Measurements from ENCODE around the gene MAP4K1. TPM values are rescaled to one million over a fixed set of nuclear protein-coding genes. Genes with fewer than 3 reads are reported as not detected.
"Not testable (repeated sequence)": the region's sequence is repeated elsewhere in the genome, so short reads cannot be mapped to it uniquely, and the experiment has no call there.

The MAP4K1 gene
- total RNA-seq, 2 experiments from 2014 or later: 282 to 313 TPM

DNA sequence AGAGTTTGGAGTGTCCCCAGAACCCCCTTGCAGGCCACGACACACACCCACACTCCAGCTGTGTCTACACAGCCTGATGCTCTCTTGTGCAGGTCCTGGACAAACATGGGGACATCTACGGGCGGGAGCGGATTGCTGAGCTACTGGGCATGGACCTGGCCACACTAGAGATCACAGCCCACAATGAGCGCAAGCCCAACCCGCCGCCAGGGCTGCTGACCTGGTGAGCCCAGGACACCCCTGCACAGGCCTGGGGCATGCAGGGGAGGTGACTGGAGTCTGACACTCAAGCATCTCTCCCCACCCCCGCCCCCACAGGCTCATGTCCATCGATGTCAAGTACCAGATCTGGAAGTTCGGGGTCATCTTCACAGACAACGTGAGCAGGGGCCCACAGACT is 39.9 kb downstream of the MAP4K1 start:
- ChIA-PET CTCF (interaction anchor here (0.6 to 1.1 kb wide), 2 partner anchors 10 to 44 kb away, joined by 3 read pairs; no protein-coding TSS in a partner anchor), POLR2A (no interaction called here)
- Mint-ChIP-seq H3K4me1 (peaks cover 13% of the 10 kb centered on the region), H3K27me3 (no peaks in the 10 kb centered on the region), H3K9me3 (no peaks in the 10 kb centered on the region), H3K36me3 (ENCODE audit: low read depth) (no peaks in the 10 kb centered on the region), H3K4me3 (no peak overlapping the region), H3K27ac (no peak overlapping the region)
- DNase-seq: no peak

- ChIA-PET CTCF (interaction anchor here (0.7 to 1.3 kb wide), 3 partner anchors 18 to 766 kb away, joined by 3 read pairs; no protein-coding TSS in a partner anchor), POLR2A (no interaction called here)
- Mint-ChIP-seq H3K4me3 (no peak overlapping the region), H3K36me3 (ENCODE audit: low read depth) (no peaks in the 10 kb centered on the region), H3K4me1 (no peaks in the 10 kb centered on the region), H3K27me3 (peaks cover 7% of the 10 kb centered on the region), H3K27ac (no peak overlapping the region), H3K9me3 (no peaks in the 10 kb centered on the region)
- DNase-seq: no peak
Observed at GRCh38 chr19:38571682-38572081, 46.1 kb downstream of the MAP4K1 start.

DNA sequence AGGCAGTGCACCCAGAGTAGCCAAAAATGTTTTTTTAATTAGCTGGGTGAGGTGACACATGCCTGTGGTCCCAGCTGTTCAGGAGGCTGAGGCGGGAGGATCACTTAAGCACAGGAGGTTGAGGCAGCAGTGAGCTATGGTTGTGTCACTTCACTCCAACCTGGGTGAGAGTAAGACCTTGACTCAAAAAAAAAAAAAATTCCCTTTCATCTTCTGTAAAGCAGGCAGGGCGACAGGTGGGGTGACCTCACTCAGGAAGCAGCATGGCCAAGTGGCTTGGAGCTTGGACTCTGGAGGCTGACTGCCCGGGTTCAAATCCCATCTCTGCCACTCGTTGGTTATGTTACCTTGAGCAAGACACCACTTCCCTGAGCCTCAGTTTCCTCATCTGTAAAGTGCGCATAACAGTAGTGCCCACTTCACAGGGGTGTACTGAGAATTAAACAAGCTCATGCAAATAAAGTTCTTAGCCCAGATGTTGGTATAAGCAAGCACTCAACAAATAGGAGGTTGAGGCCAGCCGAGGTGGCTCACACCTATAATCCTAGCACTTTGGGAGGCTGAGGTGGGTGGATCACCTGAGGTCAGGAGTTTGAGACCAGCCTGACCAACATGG is 48.3 kb downstream of the MAP4K1 start:
- CTCF ChIA-PET: interaction anchor here (0.6 to 1.3 kb wide), 6 partner anchors 9 to 861 kb away, joined by 3 to 7 read pairs (median 3); no protein-coding TSS in a partner anchor
- Mint-ChIP-seq H3K9me3 (no peaks in the 10 kb centered on the region), H3K27ac (no peak overlapping the region), H3K4me3 (no peak overlapping the region), H3K36me3 (ENCODE audit: low read depth) (no peaks in the 10 kb centered on the region), H3K27me3 (peaks cover 22% of the 10 kb centered on the region), H3K4me1 (peaks cover 7% of the 10 kb centered on the region)
- DNase-seq: no peak
- POLR2A ChIA-PET: no interaction called here

- H3K27ac Mint-ChIP-seq: peak overlapping the region; percentile 60
- H3K36me3 Mint-ChIP-seq (ENCODE audit: low read depth): no peaks in the 10 kb centered on the region
- peaks cover 47% of the 10 kb centered on the region for H3K27me3 Mint-ChIP-seq
- CTCF ChIA-PET: interaction anchor here (0.7 kb wide), 2 partner anchors 19 to 322 kb away, joined by 3 to 4 read pairs; no protein-coding TSS in a partner anchor
- peak overlapping the region; percentile 42 for H3K4me3 Mint-ChIP-seq
- H3K4me1 Mint-ChIP-seq: peaks cover 23% of the 10 kb centered on the region
- DNase-seq: no peak
- H3K9me3 Mint-ChIP-seq: no peaks in the 10 kb centered on the region
- POLR2A ChIA-PET: no interaction called here
Observed at GRCh38 chr19:38565691-38566105, 52.1 kb downstream of the MAP4K1 start.

DNA sequence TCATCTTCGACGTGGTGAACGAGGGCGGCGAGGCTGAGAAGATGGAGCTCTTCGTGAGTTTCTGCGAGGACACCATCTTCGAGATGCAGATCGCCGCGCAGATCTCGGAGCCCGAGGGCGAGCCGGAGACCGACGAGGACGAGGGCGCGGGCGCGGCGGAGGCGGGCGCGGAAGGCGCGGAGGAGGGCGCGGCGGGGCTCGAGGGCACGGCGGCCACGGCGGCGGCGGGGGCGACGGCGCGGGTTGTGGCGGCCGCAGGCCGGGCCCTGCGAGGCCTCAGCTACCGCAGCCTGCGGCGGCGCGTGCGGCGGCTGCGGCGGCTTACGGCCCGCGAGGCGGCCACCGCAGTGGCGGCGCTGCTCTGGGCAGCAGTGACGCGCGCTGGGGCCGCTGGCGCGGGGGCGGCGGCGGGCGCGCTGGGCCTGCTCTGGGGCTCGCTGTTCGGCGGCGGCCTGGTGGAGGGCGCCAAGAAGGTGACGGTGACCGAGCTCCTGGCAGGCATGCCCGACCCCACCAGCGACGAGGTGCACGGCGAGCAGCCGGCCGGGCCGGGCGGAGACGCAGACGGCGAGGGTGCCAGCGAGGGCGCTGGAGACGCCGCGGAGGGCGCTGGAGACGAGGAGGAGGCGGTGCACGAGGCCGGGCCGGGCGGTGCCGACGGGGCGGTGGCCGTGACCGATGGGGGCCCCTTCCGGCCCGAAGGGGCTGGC is 52.6 kb downstream of the MAP4K1 start:
- POLR2A ChIA-PET: no interaction called here
- Mint-ChIP-seq H3K9me3 (no peaks in the 10 kb centered on the region), H3K27ac (no peak overlapping the region), H3K36me3 (ENCODE audit: low read depth) (no peaks in the 10 kb centered on the region), H3K4me1 (peaks cover 25% of the 10 kb centered on the region), H3K4me3 (peak overlapping the region; percentile 55), H3K27me3 (peaks cover 47% of the 10 kb centered on the region)
- CTCF ChIA-PET: interaction anchor here (1.0 to 1.3 kb wide), 2 partner anchors 54 to 72 kb away, joined by 3 read pairs; partner anchors contain the start of gene EIF3K
- DNase-seq: no peak

GRCh38 chr19:38563475-38563874 is 54.3 kb downstream of the MAP4K1 start:
- peaks cover 35% of the 10 kb centered on the region for H3K4me1 Mint-ChIP-seq

GRCh38 chr19:38562096-38562495 is 55.7 kb downstream of the MAP4K1 start:
- no peaks in the 10 kb centered on the region for H3K36me3 Mint-ChIP-seq (ENCODE audit: low read depth)
- H3K27ac Mint-ChIP-seq: peak overlapping the region; percentile 80
- H3K27me3 Mint-ChIP-seq: peaks cover 42% of the 10 kb centered on the region
- peaks cover 40% of the 10 kb centered on the region for H3K4me1 Mint-ChIP-seq
- CTCF ChIA-PET: no interaction called here
- POLR2A ChIA-PET: no interaction called here
- DNase-seq: no peak
- no peak overlapping the region for H3K4me3 Mint-ChIP-seq
- H3K9me3 Mint-ChIP-seq: no peaks in the 10 kb centered on the region

More at GRCh38 chr19:38563475-38563874, 54.3 kb downstream of the MAP4K1 start:
- no peak overlapping the region for H3K4me3 Mint-ChIP-seq
- ChIA-PET CTCF (interaction anchor here (0.6 to 1.6 kb wide), 3 partner anchors 20 to 1339 kb away, joined by 3 read pairs; no protein-coding TSS in a partner anchor), POLR2A (no interaction called here)
- peaks cover 47% of the 10 kb centered on the region for H3K27me3 Mint-ChIP-seq
- H3K27ac Mint-ChIP-seq: no peak overlapping the region
- DNase-seq: no peak
- no peaks in the 10 kb centered on the region for H3K9me3 Mint-ChIP-seq
- H3K36me3 Mint-ChIP-seq (ENCODE audit: low read depth): no peaks in the 10 kb centered on the region

GRCh38 chr19:38561658-38562057 is 56.1 kb downstream of the MAP4K1 start:
- Mint-ChIP-seq H3K9me3 (no peaks in the 10 kb centered on the region), H3K36me3 (ENCODE audit: low read depth) (no peaks in the 10 kb centered on the region), H3K27me3 (peaks cover 40% of the 10 kb centered on the region), H3K4me1 (peaks cover 43% of the 10 kb centered on the region), H3K4me3 (no peak overlapping the region), H3K27ac (peak overlapping the region; percentile 80)
- no peak for DNase-seq
- CTCF ChIA-PET: interaction anchor here (1.1 kb wide), 1 partner anchor 159 kb away, joined by 3 read pairs; the partner anchor contains the start of gene FAM98C
- POLR2A ChIA-PET: no interaction called here

- peaks cover 37% of the 10 kb centered on the region for H3K27me3 Mint-ChIP-seq
- ChIA-PET CTCF (interaction anchor here (1.1 kb wide), 2 partner anchors 8 to 158 kb away, joined by 3 read pairs; partner anchors contain the start of gene FAM98C), POLR2A (no interaction called here)
- no peak overlapping the region for H3K27ac Mint-ChIP-seq
- H3K4me3 Mint-ChIP-seq: no peak overlapping the region
- no peaks in the 10 kb centered on the region for H3K9me3 Mint-ChIP-seq
- no peaks in the 10 kb centered on the region for H3K36me3 Mint-ChIP-seq (ENCODE audit: low read depth)
- no peak for DNase-seq
- H3K4me1 Mint-ChIP-seq: peaks cover 45% of the 10 kb centered on the region
Observed at GRCh38 chr19:38561053-38561606, 56.6 kb downstream of the MAP4K1 start.

DNA sequence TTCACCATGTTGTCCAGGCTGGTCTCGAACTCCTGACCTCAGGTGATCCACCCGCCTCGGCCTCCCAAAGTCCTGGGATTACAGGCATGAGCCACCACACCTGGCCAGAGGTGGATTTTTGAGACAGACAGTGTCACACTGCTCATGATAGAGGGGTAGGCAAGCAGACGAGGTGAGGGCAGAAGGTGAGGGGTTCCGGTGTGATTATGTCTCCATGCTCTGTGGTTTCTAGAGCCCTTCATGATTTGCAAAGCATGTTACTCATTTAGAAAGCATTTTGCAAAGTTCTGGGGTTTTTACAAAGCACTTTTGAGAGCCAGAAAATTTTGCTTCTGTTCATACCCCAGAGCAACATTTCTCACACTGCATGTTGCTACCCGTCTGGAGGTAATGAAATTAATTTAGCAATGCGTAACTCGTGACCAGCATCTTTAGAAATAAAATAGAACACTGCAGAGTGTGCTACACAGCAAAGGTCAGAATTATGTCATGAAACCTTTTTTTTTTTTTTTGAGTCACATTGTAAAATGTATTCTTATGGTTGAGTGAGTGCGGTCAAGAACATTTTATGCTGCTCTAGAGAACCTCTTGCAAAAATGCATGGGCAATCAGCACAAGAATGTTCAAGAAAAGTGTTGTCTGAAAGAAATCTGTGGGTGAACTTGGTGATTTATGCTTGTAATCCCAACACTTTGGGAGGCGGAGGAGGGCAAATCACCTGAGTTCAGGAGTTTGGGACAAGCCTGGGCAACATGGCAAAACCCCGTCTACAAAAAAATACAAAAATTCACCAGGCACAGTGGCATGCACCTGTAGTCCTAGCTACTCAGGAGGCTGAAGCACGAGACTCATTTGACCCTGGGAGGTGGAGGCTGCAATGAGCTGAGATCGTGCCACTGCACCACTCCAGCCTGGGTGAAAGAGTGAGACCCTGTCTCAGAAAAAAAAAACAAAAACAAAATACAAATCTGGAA is 58.0 kb downstream of the MAP4K1 start:
- ChIA-PET CTCF (interaction anchor here (1.1 to 2.1 kb wide), 2 partner anchors 10 to 106 kb away, joined by 3 to 4 read pairs; no protein-coding TSS in a partner anchor), POLR2A (no interaction called here)
- Mint-ChIP-seq H3K27ac (peak overlapping the region; percentile 86), H3K9me3 (no peaks in the 10 kb centered on the region), H3K36me3 (ENCODE audit: low read depth) (no peaks in the 10 kb centered on the region), H3K4me1 (peaks cover 47% of the 10 kb centered on the region), H3K27me3 (peaks cover 32% of the 10 kb centered on the region), H3K4me3 (peak overlapping the region; percentile 22)
- peak; percentile 49 for DNase-seq

DNA sequence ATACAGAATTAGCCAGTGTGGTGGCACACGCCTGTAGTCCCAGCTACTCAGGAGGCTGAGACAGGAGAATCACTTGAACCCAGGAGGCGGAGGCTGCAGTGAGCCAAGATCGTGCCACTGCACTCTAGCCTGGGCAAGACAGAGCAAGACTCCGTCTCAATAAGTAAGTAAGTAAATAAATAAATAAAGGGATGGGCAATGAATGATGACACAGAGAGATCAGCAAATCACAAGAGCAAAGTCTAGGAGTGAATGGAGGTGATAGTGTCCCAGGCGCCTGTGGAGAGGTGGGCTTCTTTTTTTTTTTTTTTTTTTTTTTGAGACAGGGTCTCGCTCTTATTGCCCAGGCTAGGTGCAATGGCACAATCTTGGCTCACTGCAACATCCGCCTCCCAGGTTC is 58.8 kb downstream of the MAP4K1 start:
- H3K9me3 Mint-ChIP-seq; POLR2A ChIA-PET; H3K4me3 Mint-ChIP-seq; H3K36me3 Mint-ChIP-seq (ENCODE audit: low read depth); DNase-seq; H3K27ac Mint-ChIP-seq: not testable (repeated sequence)
- H3K4me1 Mint-ChIP-seq: peaks cover 50% of the 10 kb centered on the region
- CTCF ChIA-PET: interaction anchor here (2.1 kb wide), 1 partner anchor 107 kb away, joined by 4 read pairs; no protein-coding TSS in a partner anchor
- H3K27me3 Mint-ChIP-seq: peaks cover 26% of the 10 kb centered on the region

GRCh38 chr19:38557205-38557799 is 60.5 kb downstream of the MAP4K1 start:
- ChIA-PET POLR2A (interaction anchor here (0.5 kb wide), 1 partner anchor 61 kb away, joined by 3 read pairs; no protein-coding TSS in a partner anchor), CTCF (interaction anchor here (1.6 to 2.5 kb wide), 4 partner anchors 24 to 155 kb away, joined by 4 to 8 read pairs (median 6); partner anchors contain the start of gene FAM98C)
- Mint-ChIP-seq H3K36me3 (ENCODE audit: low read depth) (no peaks in the 10 kb centered on the region), H3K4me1 (peaks cover 46% of the 10 kb centered on the region), H3K4me3 (no peak overlapping the region), H3K27ac (peak overlapping the region; percentile 76), H3K9me3 (no peaks in the 10 kb centered on the region), H3K27me3 (peaks cover 10% of the 10 kb centered on the region)
- DNase-seq: peak; percentile 23
